ENCODE measurements around the gene HOXC9. TPM values are rescaled to one million over a fixed set of nuclear protein-coding genes. Genes with fewer than 3 reads are reported as not detected.

Gene HOXC9
- total RNA-seq = not detected in 2 replicates
- polyA plus RNA-seq = not detected in 2 replicates

GRCh38 chr12:54000116-54001114, at the start of gene HOXC9:
Gene HOXC9 (plus strand): TSS chr12:54000161. CDS start chr12:54000189, 28 bp downstream.
- peaks cover 100% of the 10 kb centered on the region for H3K27me3 ChIP-seq
- H3K4me3 ChIP-seq = peak within 1 kb of the TSS; percentile 12
- H3K4me1 ChIP-seq (ENCODE audit: low read depth) = no peaks in the 10 kb centered on the region
- H3K27ac ChIP-seq = no peak within 1 kb of the TSS
- no peaks in the 10 kb centered on the region for H3K36me3 ChIP-seq
- H3K9me3 ChIP-seq (ENCODE audit: low read depth) = no peaks in the 10 kb centered on the region
- no peak for TF ChIP-seq CTCF (IDR thresholded peaks at IDR 0.05; ENCODE audit: low read depth, low read length)
- peak in 1 of 2 donors; percentile 39 for DNase-seq (ENCODE audit: low read depth in 1 of 2, low spot score in 1 of 2)

GRCh38 chr12:53950437-53950773, 49.6 kb upstream of the HOXC9 start:
- TF ChIP-seq CTCF (IDR thresholded peaks at IDR 0.05; ENCODE audit: low read depth, low read length) = no peak
- Histone ChIP-seq H3K27ac (no peak overlapping the region), H3K36me3 (no peaks in the 10 kb centered on the region), H3K4me1 (ENCODE audit: low read depth) (no peaks in the 10 kb centered on the region), H3K27me3 (peaks cover 100% of the 10 kb centered on the region), H3K9me3 (ENCODE audit: low read depth) (no peaks in the 10 kb centered on the region), H3K4me3 (no peak overlapping the region)
- no peak for DNase-seq (ENCODE audit: low read depth in 1 of 2, low spot score in 1 of 2)

GRCh38 chr12:53950789-53951576, 49.0 kb upstream of the HOXC9 start:
- Histone ChIP-seq H3K27ac (no peak overlapping the region), H3K4me3 (no peak overlapping the region), H3K36me3 (no peaks in the 10 kb centered on the region), H3K27me3 (peaks cover 100% of the 10 kb centered on the region), H3K4me1 (ENCODE audit: low read depth) (no peaks in the 10 kb centered on the region), H3K9me3 (ENCODE audit: low read depth) (no peaks in the 10 kb centered on the region)
- TF ChIP-seq CTCF (IDR thresholded peaks at IDR 0.05; ENCODE audit: low read depth, low read length) = no peak
- no peak for DNase-seq (ENCODE audit: low read depth in 1 of 2, low spot score in 1 of 2)

- H3K36me3 ChIP-seq = no peaks in the 10 kb centered on the region
- no peaks in the 10 kb centered on the region for H3K9me3 ChIP-seq (ENCODE audit: low read depth)
- no peak overlapping the region for H3K27ac ChIP-seq
- no peak for TF ChIP-seq CTCF (IDR thresholded peaks at IDR 0.05; ENCODE audit: low read depth, low read length)
- H3K4me3 ChIP-seq = no peak overlapping the region
- no peak for DNase-seq (ENCODE audit: low read depth in 1 of 2, low spot score in 1 of 2)
- peaks cover 100% of the 10 kb centered on the region for H3K27me3 ChIP-seq
- no peaks in the 10 kb centered on the region for H3K4me1 ChIP-seq (ENCODE audit: low read depth)
Observed at GRCh38 chr12:53951577-53952334, 48.2 kb upstream of the HOXC9 start.

- Histone ChIP-seq H3K36me3 (no peaks in the 10 kb centered on the region), H3K27ac (no peak overlapping the region), H3K9me3 (ENCODE audit: low read depth) (no peaks in the 10 kb centered on the region), H3K4me3 (no peak overlapping the region), H3K27me3 (peaks cover 100% of the 10 kb centered on the region), H3K4me1 (ENCODE audit: low read depth) (no peaks in the 10 kb centered on the region)
- no peak for TF ChIP-seq CTCF (IDR thresholded peaks at IDR 0.05; ENCODE audit: low read depth, low read length)
- no peak for DNase-seq (ENCODE audit: low read depth in 1 of 2, low spot score in 1 of 2)
Observed at GRCh38 chr12:53952335-53952694, 47.6 kb upstream of the HOXC9 start.

Measured in cardiac muscle cell (in vitro differentiated cells and primary cell).